Pancreas (tissue), 10 donors: ENCODE data around the gene PTTG1IP. TPM values are rescaled to one million over a fixed set of nuclear protein-coding genes. Genes with fewer than 3 reads are reported as not detected.

Source experiments
- ATAC-seq, 4 donors: fragments of 200-7000 bp; cut with Tn5 transposase; one replicate each; pipeline versions ENCODE4 v1.8.0 to v1.9.1; 2020; ENCODE audit warnings: mild to moderate bottlenecking in 4 of 4, moderate library complexity in 4 of 4
- DNase-seq, 6 donors: peaks; one replicate each; pipeline ENCODE4 v3.0.0-alpha.2; 2020
- FAIRE-seq: peaks from 2 replicates; lab custom pipeline; 2012; peaks lifted over from hg19 to GRCh38; lab: Jason Lieb, UNC
- H3K27ac ChIP-seq, 4 donors: fragments of 200-600 bp; sonication (generic); 1 replicate in 3 of 4; 2 replicates in 1 of 4; pipeline versions ENCODE4 v1.5.0 to v1.8.0; 2020
- H3K27me3 ChIP-seq, 4 donors: fragments of 200-600 bp; one replicate each; pipeline ENCODE4 v1.8.0; 2021
- H3K36me3 ChIP-seq, 3 donors: fragments of 200-600 bp; sonication (generic) in 1 of 3; one replicate each; pipeline versions ENCODE4 v1.5.0 to v1.8.0; 2020 to 2021
- H3K4me1 ChIP-seq, 3 donors: fragments of 200-600 bp; one replicate each; pipeline ENCODE4 v1.8.0; 2021
- H3K4me3 ChIP-seq, 4 donors: fragments of 200-600 bp; sonication (generic) in 2 of 4; one replicate each; pipeline versions ENCODE4 v1.5.0 to v1.8.0; 2020 to 2021
- H3K9me3 ChIP-seq, 4 donors: fragments of 200-600 bp; one replicate each; pipeline ENCODE4 v1.8.0; 2021
- WGBS, 2 donors: extraction: QIAGEN DNeasy Blood & Tissue Kit; methylation state at CpG; one replicate each; pipeline ENCODE4 v1.1.7; 2013; 5-methylcytosine and 5-hydroxymethylcytosine counted together
- intact Hi-C, 3 donors: fragments of 100-400 bp; cut with DNase I; formaldehyde crosslinking; loops; one replicate each; pipeline versions ENCODE4 v1.11.1 to v1.14.2; 2022
- polyA plus RNA-seq, 2 donors: library from polyadenylated mRNA; stranded (reverse); fragments of 200-250 nt; gene quantifications; one replicate each; pipeline ENCODE4 v1.2.3, GENCODE V29; 2013
- total RNA-seq, 6 donors: library from RNA; stranded (reverse); fragmentation: NEBNext Ultra II Directional in 4 of 6; extraction: Animal tissue kit (Norgen Biotek cat#: 25700) in 4 of 6; gene quantifications; one replicate each; pipeline versions ENCODE4 v1.2.1 to v1.2.4, GENCODE V29; 2021 to 2023
- TF ChIP-seq, protein P1 (sequence below), 4 donors: fragments of 200-600 bp; sonication (generic) in 3 of 4; IDR thresholded peaks; one replicate each; pipeline versions ENCODE4 v1.5.0 to v1.8.0; 2021; ENCODE audit warnings: antibody characterized with exemption in 4 of 4
- donor health status: healthy with polysubstance abuse.
- donor health status: DM: no; HTN: no; CAD: no; lungs with moderate emphysema.
- donor health status: DM: no; HTN: no; CAD: no.
- donor health status: control.
- donor health status: control.
- donor health status: Bipolar disorder and iron deficiency.
- donor health status: DM: yes; HTN: yes; CAD: no.
- donor health status: DM: no; HTN: no; CAD: no.
- donor health status: DM: no; HTN: no; CAD: no.
- donor health status: DM: yes; HTN: yes; CAD: no.

PTTG1IP gene
- total and polyA plus RNA-seq, 8 donors = 44.9 to 118 (median 60.6) TPM

DNA sequence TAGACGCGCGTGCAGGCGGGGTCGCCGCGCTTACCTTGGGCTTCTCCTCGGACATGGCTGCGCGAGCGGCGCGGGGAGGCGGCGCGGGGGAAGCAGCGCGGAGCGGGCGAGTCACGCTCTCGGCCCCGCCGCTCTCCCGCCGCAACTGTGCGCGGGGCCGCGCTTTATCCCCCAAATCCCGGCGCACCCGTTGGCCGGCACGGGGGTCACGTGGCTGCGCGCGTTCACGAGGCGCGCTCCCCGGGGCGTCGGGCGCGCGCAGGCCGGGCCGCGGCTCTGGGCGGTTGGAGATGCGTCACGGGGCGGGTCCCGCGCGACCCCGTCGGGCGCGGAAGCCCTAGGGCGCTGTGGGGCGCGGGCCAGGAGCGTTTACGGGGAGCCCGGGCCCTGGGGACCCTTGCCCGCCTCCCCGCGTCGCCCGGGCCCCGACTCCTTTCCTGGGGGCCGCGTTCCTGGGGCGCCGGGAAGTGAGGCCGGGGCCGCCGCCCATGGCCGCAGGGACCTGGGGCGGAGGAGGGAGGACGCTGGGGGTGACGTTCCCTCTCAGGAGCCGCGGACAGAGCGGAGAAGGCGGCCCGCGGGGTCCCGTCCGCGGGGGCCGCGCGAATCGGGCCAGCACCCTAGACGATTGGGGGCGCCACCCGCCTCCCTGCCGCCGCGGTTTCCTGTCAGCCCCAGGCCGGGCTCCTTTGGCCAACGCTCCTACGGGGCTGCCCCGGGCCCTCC is 55.4 kb downstream of the PTTG1IP start, which contains the start of gene SUMO3:
TSS of gene SUMO3 (minus strand) at position 149 of the 726 bp plus-strand sequence. CDS start at position 55, 94 bp downstream.
- Histone ChIP-seq H3K27ac (peak within 1 kb of the TSS; percentile 67 to 75 (median 72)), H3K36me3 (no peaks in the 10 kb centered on the region), H3K4me3 (peak within 1 kb of the TSS; percentile 67 to 84 (median 80)), H3K9me3 (no peaks in the 10 kb centered on the region), H3K4me1 (no peaks in the 10 kb centered on the region), H3K27me3 (no peaks in the 10 kb centered on the region)
- FAIRE-seq (no peak), DNase-seq (peak; percentile 67 to 93 (median 85)), ATAC-seq (peak; percentile 78 to 84 (median 83))
- 1 to 2% methylated on average over 36 to 108 of the region's 108 CpGs for WGBS, 2 donors
- intact Hi-C loops = no loop called here
- TF ChIP-seq, protein P1, sequence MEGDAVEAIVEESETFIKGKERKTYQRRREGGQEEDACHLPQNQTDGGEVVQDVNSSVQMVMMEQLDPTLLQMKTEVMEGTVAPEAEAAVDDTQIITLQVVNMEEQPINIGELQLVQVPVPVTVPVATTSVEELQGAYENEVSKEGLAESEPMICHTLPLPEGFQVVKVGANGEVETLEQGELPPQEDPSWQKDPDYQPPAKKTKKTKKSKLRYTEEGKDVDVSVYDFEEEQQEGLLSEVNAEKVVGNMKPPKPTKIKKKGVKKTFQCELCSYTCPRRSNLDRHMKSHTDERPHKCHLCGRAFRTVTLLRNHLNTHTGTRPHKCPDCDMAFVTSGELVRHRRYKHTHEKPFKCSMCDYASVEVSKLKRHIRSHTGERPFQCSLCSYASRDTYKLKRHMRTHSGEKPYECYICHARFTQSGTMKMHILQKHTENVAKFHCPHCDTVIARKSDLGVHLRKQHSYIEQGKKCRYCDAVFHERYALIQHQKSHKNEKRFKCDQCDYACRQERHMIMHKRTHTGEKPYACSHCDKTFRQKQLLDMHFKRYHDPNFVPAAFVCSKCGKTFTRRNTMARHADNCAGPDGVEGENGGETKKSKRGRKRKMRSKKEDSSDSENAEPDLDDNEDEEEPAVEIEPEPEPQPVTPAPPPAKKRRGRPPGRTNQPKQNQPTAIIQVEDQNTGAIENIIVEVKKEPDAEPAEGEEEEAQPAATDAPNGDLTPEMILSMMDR (IDR thresholded peaks at IDR 0.05) = no peak

DNA sequence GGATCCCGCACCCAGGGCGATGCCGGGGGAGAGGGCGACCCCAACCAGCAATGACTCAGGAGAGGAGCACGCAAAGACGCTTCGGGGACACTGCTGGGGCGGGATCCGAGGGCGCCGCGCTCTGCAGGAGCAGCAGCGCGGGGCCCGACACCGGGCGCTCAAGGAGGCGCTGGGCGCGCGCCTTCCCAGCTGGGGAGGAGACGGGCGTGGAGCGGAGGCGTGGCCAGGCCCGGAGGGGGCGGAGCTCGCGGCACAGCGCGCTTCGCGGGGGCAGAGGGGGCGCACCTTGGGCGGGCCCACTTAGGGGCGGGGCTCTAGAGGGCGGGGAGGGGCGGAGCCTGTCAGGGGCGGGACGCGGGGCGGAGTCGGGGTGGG is 56.0 kb downstream of the PTTG1IP start:
- intact Hi-C loops = no loop called here
- ATAC-seq (peak; percentile 88 to 96 (median 94)), DNase-seq (peak; percentile 87 to 98 (median 94)), FAIRE-seq (no peak)
- no peaks in the 10 kb centered on the region for H3K36me3 ChIP-seq
- no peaks in the 10 kb centered on the region for H3K4me1 ChIP-seq
- H3K27ac ChIP-seq = peak overlapping the region in 1 of 4 donors; percentile 72
- peak overlapping the region; percentile 67 to 84 (median 80) for H3K4me3 ChIP-seq
- WGBS, 2 donors = 1 to 2% methylated on average over 22 to 43 of the region's 43 CpGs
- TF ChIP-seq, protein P1 (IDR thresholded peaks at IDR 0.05) = no peak
- no peaks in the 10 kb centered on the region for H3K27me3 ChIP-seq
- H3K9me3 ChIP-seq = no peaks in the 10 kb centered on the region

DNA sequence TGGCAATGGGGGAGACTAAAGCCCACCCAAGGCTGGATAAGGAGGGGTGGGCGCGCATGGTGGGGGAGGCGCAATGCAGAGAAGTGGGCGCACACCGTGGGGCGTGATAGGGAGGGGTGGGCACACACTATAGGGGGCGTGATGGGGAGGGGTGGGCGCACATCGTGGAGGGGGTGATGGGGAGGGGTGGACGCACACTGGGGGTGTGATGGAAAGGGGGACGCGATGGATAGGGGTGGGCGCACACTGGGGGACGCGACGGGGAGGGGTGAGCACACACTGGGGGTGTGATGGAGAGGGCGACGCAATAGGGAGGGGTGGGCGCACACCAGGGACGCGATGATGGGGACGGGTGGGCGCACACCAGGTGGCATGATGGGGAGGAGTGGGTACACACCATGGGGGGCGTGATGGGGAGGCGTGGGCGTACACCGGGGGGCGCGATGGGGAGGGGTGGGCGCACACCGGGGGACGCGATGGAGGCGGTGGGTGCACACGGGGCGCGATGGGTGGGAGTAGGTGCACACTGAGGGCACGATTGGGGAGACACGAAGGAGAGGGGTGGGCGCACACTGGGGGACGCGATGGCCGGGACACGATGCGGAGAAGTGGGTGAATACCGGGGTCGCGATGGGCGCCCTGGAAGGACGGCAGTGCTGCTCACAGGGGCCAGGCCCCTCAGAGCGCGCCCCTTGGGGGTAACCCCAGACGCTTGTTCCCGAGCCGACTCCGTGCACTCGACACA is 56.6 kb downstream of the PTTG1IP start:
- Histone ChIP-seq H3K4me1 (no peaks in the 10 kb centered on the region), H3K36me3 (no peaks in the 10 kb centered on the region), H3K27ac (no peak overlapping the region), H3K9me3 (no peaks in the 10 kb centered on the region), H3K4me3 (peak overlapping the region; percentile 51 to 84 (median 80)), H3K27me3 (no peaks in the 10 kb centered on the region)
- TF ChIP-seq, protein P1 (IDR thresholded peaks at IDR 0.05) = no peak
- ATAC-seq = no peak
- intact Hi-C loops = no loop called here
- DNase-seq = peak in 5 of 6 donors; percentile 28 to 68 (median 38)
- FAIRE-seq = no peak
- 61 to 71% methylated on average over 45 to 57 of the region's 57 CpGs for WGBS, 2 donors

DNA sequence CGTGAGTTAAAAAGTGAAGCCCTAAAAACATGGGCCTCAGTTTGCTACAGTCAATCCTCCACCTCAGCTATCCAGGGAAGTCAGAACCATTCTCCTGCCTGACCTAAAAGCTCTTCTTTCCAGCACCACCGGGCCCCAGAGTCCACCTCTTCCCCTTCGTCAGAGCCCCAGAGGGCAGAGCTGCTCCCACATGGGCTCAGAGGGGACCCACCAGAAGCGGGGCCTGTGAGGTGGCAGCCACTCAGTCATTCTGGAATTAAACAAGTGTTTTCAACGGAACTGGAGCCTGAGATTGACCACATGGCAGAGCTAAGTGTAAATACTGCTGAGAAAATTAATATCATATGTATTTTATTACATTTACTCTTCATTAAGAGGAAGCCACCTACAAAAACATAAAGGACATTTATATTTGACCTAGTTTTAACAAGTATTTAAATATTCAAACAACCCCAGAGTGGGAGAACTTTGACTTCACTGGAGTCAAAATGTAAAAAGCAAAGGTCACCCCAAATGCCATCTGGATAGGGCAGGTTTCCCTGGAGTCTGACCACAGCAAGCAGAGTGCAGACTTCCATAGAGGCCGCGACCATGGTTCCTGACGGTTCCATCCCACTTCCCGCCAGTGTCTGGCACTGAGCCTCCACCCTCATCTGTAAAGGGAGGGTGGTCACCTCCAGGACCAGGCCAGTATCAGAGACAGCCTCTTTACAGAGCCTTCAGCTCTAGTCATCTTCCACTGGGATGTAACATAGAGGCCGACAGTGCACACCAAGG is 57.5 kb downstream of the PTTG1IP start:
- no peaks in the 10 kb centered on the region for H3K9me3 ChIP-seq
- H3K4me1 ChIP-seq = no peaks in the 10 kb centered on the region
- no peaks in the 10 kb centered on the region for H3K27me3 ChIP-seq
- no peak overlapping the region for H3K27ac ChIP-seq
- no peak for FAIRE-seq
- peak in 2 of 6 donors; percentile 31 to 36 for DNase-seq
- H3K36me3 ChIP-seq = no peaks in the 10 kb centered on the region
- H3K4me3 ChIP-seq = no peak overlapping the region
- TF ChIP-seq, protein P1 (IDR thresholded peaks at IDR 0.05) = no peak
- ATAC-seq = no peak
- WGBS, 2 donors = 67 to 68% methylated on average over 10 of the region's 10 CpGs
- intact Hi-C loops = no loop called here
